Endothelial cell of umbilical vein (primary cell): ENCODE data around the gene RTN1. TPM values are rescaled to one million over a fixed set of nuclear protein-coding genes. Genes with fewer than 3 reads are reported as not detected.

Source experiments
- BruUV-seq: library from RNA; stranded (reverse); fragments of 400-500 nt; replicated peaks from 2 replicates; lab custom pipeline; 2021; lab: Mats Ljungman, UMichigan
- CTCF ChIA-PET: fragments of 300-600, 350-600 bp; sonication (Branson Sonifier 250); formaldehyde crosslinking; loops from one replicate; lab custom pipeline; 2021; ENCODE audit warnings: antibody characterized with exemption, inconsistent platforms; lab: Charles Lee
- POLR2A ChIA-PET: fragments of 300-600, 350-600 bp; sonication (Branson Sonifier 250); formaldehyde crosslinking; loops from one replicate; lab custom pipeline; 2021; ENCODE audit warnings: antibody characterized with exemption, inconsistent platforms; lab: Charles Lee
- DNase-seq: peaks from one replicate; pipeline ENCODE4 v3.0.0-alpha.2; 2011; ENCODE audit warnings: low read depth, low spot score
- FAIRE-seq: peaks from 2 replicates; lab custom pipeline; 2011; peaks lifted over from hg19 to GRCh38; lab: Jason Lieb, UNC
- H2AFZ ChIP-seq: 2 replicates; pipeline ENCODE4 v1.6.0; 2012; ENCODE audit warnings: low read depth, low read length, control low read depth, inconsistent platforms
- H3K27ac ChIP-seq: 2 replicates; pipeline ENCODE4 v1.5.1; 2011; ENCODE audit warnings: low read depth, mild to moderate bottlenecking, control low read depth, low read length, moderate library complexity; ENCODE audit not compliant: insufficient read depth
- H3K27me3 ChIP-seq, 2 experiments: 2 replicates each; pipeline versions ENCODE4 v1.6.0 to v1.6.1; 2011; ENCODE audit warnings: low read length in 2 of 2, mixed read lengths in 1 of 2; ENCODE audit not compliant: control insufficient read depth in 2 of 2, insufficient read depth in 2 of 2
- H3K36me3 ChIP-seq, 2 experiments: 2 replicates in 1 of 2; 3 replicates in 1 of 2; pipeline ENCODE4 v1.5.1; 2011; ENCODE audit warnings: low read length in 2 of 2, mild to moderate bottlenecking in 1 of 2, moderate library complexity in 1 of 2; ENCODE audit not compliant: control insufficient read depth in 2 of 2, insufficient read depth in 2 of 2; ENCODE audit errors: extremely low read depth in 1 of 2
- H3K4me1 ChIP-seq: 3 replicates; pipeline ENCODE4 v1.5.1; 2011; ENCODE audit warnings: mild to moderate bottlenecking, low read length; ENCODE audit not compliant: control insufficient read depth, insufficient read depth; ENCODE audit errors: extremely low read depth
- H3K4me2 ChIP-seq: 2 replicates; pipeline ENCODE4 v1.6.1; 2011; ENCODE audit warnings: low read length, control low read depth, mixed read lengths; ENCODE audit not compliant: insufficient read depth
- H3K4me3 ChIP-seq, 3 experiments: fragments of 200-600 bp in 1 of 3; sonication (generic), shearing (Covaris generic) in 1 of 3; replicated peaks in 1 of 3; 2 replicates each; pipeline ENCODE4 v1.5.1; 2011 to 2016; ENCODE audit warnings: control low read depth in 3 of 3, low read length in 3 of 3, mild to moderate bottlenecking in 2 of 3, inconsistent platforms in 1 of 3, low read depth in 1 of 3, moderate library complexity in 1 of 3; ENCODE audit not compliant: insufficient read depth in 1 of 3
- H3K79me2 ChIP-seq: 2 replicates; pipeline ENCODE4 v1.6.0; 2012; ENCODE audit warnings: low read length, inconsistent platforms; ENCODE audit not compliant: control insufficient read depth, insufficient read depth
- H3K9ac ChIP-seq: replicated peaks from 2 replicates; pipeline ENCODE3; 2011; ENCODE audit warnings: low read length, control low read depth; ENCODE audit not compliant: insufficient read depth; ENCODE audit errors: extremely low read depth
- H3K9me1 ChIP-seq: replicated peaks from 3 replicates; pipeline ENCODE4 v1.6.0; 2011; ENCODE audit warnings: mild to moderate bottlenecking, low read length; ENCODE audit not compliant: control insufficient read depth, insufficient read depth; ENCODE audit errors: extremely low read depth
- H3K9me3 ChIP-seq: replicated peaks from 2 replicates; pipeline ENCODE4 v1.5.1; 2012; ENCODE audit warnings: low read length, inconsistent platforms; ENCODE audit not compliant: control insufficient read depth, insufficient read depth
- H4K20me1 ChIP-seq: replicated peaks from 2 replicates; pipeline ENCODE3; 2011; ENCODE audit warnings: mild to moderate bottlenecking, low read length; ENCODE audit not compliant: control insufficient read depth, insufficient read depth; ENCODE audit errors: extremely low read depth
- CTCF ChIP-seq, 2 donors: IDR thresholded peaks; 1 replicate in 1 of 2; 2 replicates in 1 of 2; pipeline ENCODE4 v1.5.1; 2011; ENCODE audit warnings: low read length in 2 of 2, mild to moderate bottlenecking in 2 of 2, moderate library complexity in 2 of 2, control low read depth in 1 of 2, inconsistent platforms in 1 of 2, low read depth in 1 of 2; ENCODE audit not compliant: insufficient read depth in 1 of 2; ENCODE audit errors: extremely low read depth in 1 of 2
- EZH2 ChIP-seq: IDR thresholded peaks from 2 replicates; pipeline ENCODE4 v1.6.1; 2012; ENCODE audit warnings: borderline replicate concordance, low read depth, mild to moderate bottlenecking, moderate library complexity, low read length, inconsistent platforms; ENCODE audit not compliant: severe bottlenecking
- FOS ChIP-seq: IDR thresholded peaks from 2 replicates; pipeline ENCODE4 v1.6.1; 2011; ENCODE audit warnings: mild to moderate bottlenecking, low read length, moderate library complexity, borderline replicate concordance; ENCODE audit not compliant: insufficient read depth
- GATA2 ChIP-seq: IDR thresholded peaks from 2 replicates; pipeline ENCODE4 v1.7.0; 2011; ENCODE audit warnings: low read depth, mild to moderate bottlenecking, moderate library complexity, mixed read lengths, low read length; ENCODE audit not compliant: insufficient read length, insufficient read depth
- JUN ChIP-seq: IDR thresholded peaks from 2 replicates; pipeline ENCODE4 v1.6.1; 2011; ENCODE audit warnings: borderline replicate concordance, low read depth; ENCODE audit not compliant: insufficient read length, insufficient read depth
- MAX ChIP-seq: IDR thresholded peaks from 2 replicates; pipeline ENCODE4 v1.6.1; 2011; ENCODE audit not compliant: insufficient read depth, insufficient read length
- MYC ChIP-seq: IDR thresholded peaks from one replicate; pipeline ENCODE4 v1.6.1; 2011; ENCODE audit warnings: mild to moderate bottlenecking, low read depth, low read length
- POLR2A ChIP-seq: IDR thresholded peaks from 2 replicates; pipeline ENCODE4 v1.6.1; 2012; ENCODE audit warnings: low read depth, mild to moderate bottlenecking, control low read depth, low read length
- POLR2AphosphoS5 ChIP-seq: IDR thresholded peaks from 2 replicates; pipeline ENCODE4 v1.6.1; 2012; ENCODE audit warnings: low read depth, mild to moderate bottlenecking, control low read depth, low read length, moderate library complexity; ENCODE audit not compliant: insufficient read depth
- dilution Hi-C: fragments of 300-500 bp; cut with MboI; formaldehyde crosslinking; loops from one replicate; pipeline ENCODE4 v1.15.0; 2019; ENCODE audit warnings: low sequenced_read_pairs; ENCODE audit not compliant: extremely low pct_ligation_motif_present
- intact Hi-C: fragments of 100-400 bp; cut with micrococcal nuclease; formaldehyde crosslinking; loops from one replicate; pipeline ENCODE4 v1.10.0; 2022
- polyA plus RNA-seq, 4 experiments: library from polyadenylated mRNA; depleted of rRNA in 3 of 4; stranded (reverse) in 3 of 4; unstranded in 1 of 4; fragments of >200 nt; gene quantifications; 2 replicates each; pipeline versions ENCODE4 v1.2.1 to v1.2.3, GENCODE V29; 2011 to 2012; ENCODE audit warnings: missing spikeins in 1 of 4
- total RNA-seq: library from RNA; stranded (reverse); gene quantifications from 2 replicates; pipeline ENCODE4 v1.2.3, GENCODE V29; 2021

The RTN1 gene
- total and polyA plus RNA-seq, 2 donors (not counting 3 experiments of a cell fraction or from before 2014, with no cell fraction given) = 0.10 to 0.29 TPM

GRCh38 chr14:59582845-59583509, 287.6 kb downstream of the RTN1 start:
- BruUV-seq = no TSS peak
- FAIRE-seq (no peak), DNase-seq (no peak)
- H2AFZ ChIP-seq = no peak overlapping the region
- H3K4me2 ChIP-seq = no peak overlapping the region
- dilution Hi-C loops (no loop called here), intact Hi-C loops (no loop called here)
- ChIA-PET POLR2A (no interaction called here), CTCF (interaction anchor here (1.6 kb wide), 1 partner anchor 50 kb away, joined by 4 read pairs; no protein-coding TSS in a partner anchor)
- peaks cover 3% of the 10 kb centered on the region for H3K4me1 ChIP-seq
- H3K4me3 ChIP-seq = no peak overlapping the region
- H3K27ac ChIP-seq = no peak overlapping the region
- H3K9me3 ChIP-seq = no peaks in the 10 kb centered on the region
- no peaks in the 10 kb centered on the region for H3K79me2 ChIP-seq
- H3K27me3 ChIP-seq = peaks cover 1 to 10% of the 10 kb centered on the region in 2 experiments
- no peaks in the 10 kb centered on the region for H3K9me1 ChIP-seq
- no peaks in the 10 kb centered on the region for H3K36me3 ChIP-seq
- no peak for TF ChIP-seq EZH2
- TF ChIP-seq JUN = no peak
- TF ChIP-seq FOS = no peak
- H4K20me1 ChIP-seq = no peaks in the 10 kb centered on the region
- no peak overlapping the region for H3K9ac ChIP-seq

DNA sequence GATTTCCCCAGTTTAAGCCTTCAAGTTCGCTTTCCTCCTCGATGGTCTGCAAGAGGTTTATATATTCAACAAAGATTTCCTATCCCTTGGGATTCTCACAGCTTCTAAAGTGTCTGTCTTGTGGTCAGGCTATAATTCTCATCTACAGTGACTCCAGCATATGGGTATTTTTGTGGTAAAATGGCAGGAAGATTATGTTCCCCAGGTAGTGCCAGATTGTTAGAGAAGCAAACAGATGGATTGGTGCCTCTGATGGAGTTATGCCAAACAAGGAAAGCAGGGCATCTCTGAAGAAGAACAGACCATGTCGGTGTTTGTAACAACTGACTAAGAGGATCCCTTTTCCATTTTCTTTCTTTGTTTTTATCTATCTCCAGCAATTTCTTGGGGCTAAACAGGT, 288.4 kb downstream of the RTN1 start:
- POLR2A ChIA-PET = no interaction called here

More for the DNA sequence above, 288.4 kb downstream of the RTN1 start:
- H3K27ac ChIP-seq = no peak overlapping the region
- no peak overlapping the region for H2AFZ ChIP-seq
- H4K20me1 ChIP-seq = no peaks in the 10 kb centered on the region
- no peak overlapping the region for H3K4me3 ChIP-seq
- no peak overlapping the region for H3K4me2 ChIP-seq
- CTCF ChIA-PET = no interaction called here
- dilution Hi-C loops = no loop called here
- TF ChIP-seq CTCF (IDR thresholded peaks at IDR 0.05; ENCODE audit: extremely low read depth in 1 of 2, insufficient read depth in 1 of 2, low read depth in 1 of 2, low read length in 2 of 2) = no peak
- no peak for TF ChIP-seq POLR2A
- no peak for TF ChIP-seq MAX
- TF ChIP-seq EZH2 = no peak
- no peak for TF ChIP-seq JUN
- TF ChIP-seq FOS = no peak
- TF ChIP-seq POLR2AphosphoS5 = no peak
- no peak for TF ChIP-seq GATA2
- no peak for TF ChIP-seq MYC
- BruUV-seq = no TSS peak
- no peak for DNase-seq
- no peaks in the 10 kb centered on the region for H3K79me2 ChIP-seq
- peaks cover 0 to 7% of the 10 kb centered on the region in 2 experiments for H3K27me3 ChIP-seq
- no peak for FAIRE-seq
- intact Hi-C loops = no loop called here
- H3K9ac ChIP-seq = no peak overlapping the region
- H3K36me3 ChIP-seq = no peaks in the 10 kb centered on the region
- H3K4me1 ChIP-seq = peaks cover 3% of the 10 kb centered on the region
- H3K9me3 ChIP-seq = no peaks in the 10 kb centered on the region
- no peaks in the 10 kb centered on the region for H3K9me1 ChIP-seq
